Activated CD4-positive, alpha-beta T cell treated with anti-CD3 and anti-CD28 coated beads, Interleukin-2, Interleukin-6, amounts not matched to agents 100 ng/mL and 50 ng/mL, durations not matched to agents 16 hours and 8 hours (primary cell): Measurements from ENCODE around the gene PPP2R2C.

ENCODE experiments used
- DNase-seq: peaks from one replicate; pipeline ENCODE4 v3.0.0-alpha.2; 2020

The PPP2R2C gene

GRCh38 chr4:6472387-6473263, at the start of gene PPP2R2C:
TSS of gene PPP2R2C (minus strand) at chr4:6472614. CDS start at chr4:6472229, 385 bp downstream.
- DNase-seq, result peak; percentile 12

GRCh38 chr4:6520978-6521377, 48.6 kb upstream of the PPP2R2C start:
- DNase-seq, result no peak

- DNase-seq, result no peak
These were observed 47.7 kb upstream of the PPP2R2C start for GRCh38 chr4:6520051-6520636.

GRCh38 chr4:6517171-6517570, 44.8 kb upstream of the PPP2R2C start:
- no peak for DNase-seq

- no peak for DNase-seq
These were observed 44.3 kb upstream of the PPP2R2C start for GRCh38 chr4:6516762-6517161.

GRCh38 chr4:6516281-6516680, 43.9 kb upstream of the PPP2R2C start:
- DNase-seq, result no peak

- DNase-seq, result no peak
These were observed 41.3 kb upstream of the PPP2R2C start for GRCh38 chr4:6513678-6514077.

GRCh38 chr4:6509587-6509986, 37.2 kb upstream of the PPP2R2C start:
- no peak for DNase-seq

- DNase-seq, result no peak
These were observed 34.9 kb upstream of the PPP2R2C start for GRCh38 chr4:6507345-6507744.

GRCh38 chr4:6506616-6507140, 34.3 kb upstream of the PPP2R2C start:
- DNase-seq, result no peak

GRCh38 chr4:6504900-6505496, 32.6 kb upstream of the PPP2R2C start:
- no peak for DNase-seq

- DNase-seq, result no peak
These were observed 30.5 kb upstream of the PPP2R2C start for GRCh38 chr4:6502747-6503465.

GRCh38 chr4:6502147-6502546, 29.7 kb upstream of the PPP2R2C start:
- no peak for DNase-seq

- no peak for DNase-seq
These were observed 28.8 kb upstream of the PPP2R2C start for GRCh38 chr4:6501171-6501570.

- DNase-seq, result no peak
These were observed 28.2 kb upstream of the PPP2R2C start for GRCh38 chr4:6500481-6501140.

GRCh38 chr4:6499238-6499600, 26.8 kb upstream of the PPP2R2C start:
- no peak for DNase-seq

- DNase-seq, result no peak
These were observed 26.3 kb upstream of the PPP2R2C start for GRCh38 chr4:6498511-6499237.

- no peak for DNase-seq
These were observed 25.4 kb upstream of the PPP2R2C start for GRCh38 chr4:6497796-6498195.

GRCh38 chr4:6495736-6496135, 23.3 kb upstream of the PPP2R2C start:
- no peak for DNase-seq

GRCh38 chr4:6495296-6495590, 22.8 kb upstream of the PPP2R2C start:
- DNase-seq, result no peak

GRCh38 chr4:6494431-6495295, 22.2 kb upstream of the PPP2R2C start:
- DNase-seq, result no peak
